ENCODE measurements around the gene NCAPD2.

Gene NCAPD2

DNA sequence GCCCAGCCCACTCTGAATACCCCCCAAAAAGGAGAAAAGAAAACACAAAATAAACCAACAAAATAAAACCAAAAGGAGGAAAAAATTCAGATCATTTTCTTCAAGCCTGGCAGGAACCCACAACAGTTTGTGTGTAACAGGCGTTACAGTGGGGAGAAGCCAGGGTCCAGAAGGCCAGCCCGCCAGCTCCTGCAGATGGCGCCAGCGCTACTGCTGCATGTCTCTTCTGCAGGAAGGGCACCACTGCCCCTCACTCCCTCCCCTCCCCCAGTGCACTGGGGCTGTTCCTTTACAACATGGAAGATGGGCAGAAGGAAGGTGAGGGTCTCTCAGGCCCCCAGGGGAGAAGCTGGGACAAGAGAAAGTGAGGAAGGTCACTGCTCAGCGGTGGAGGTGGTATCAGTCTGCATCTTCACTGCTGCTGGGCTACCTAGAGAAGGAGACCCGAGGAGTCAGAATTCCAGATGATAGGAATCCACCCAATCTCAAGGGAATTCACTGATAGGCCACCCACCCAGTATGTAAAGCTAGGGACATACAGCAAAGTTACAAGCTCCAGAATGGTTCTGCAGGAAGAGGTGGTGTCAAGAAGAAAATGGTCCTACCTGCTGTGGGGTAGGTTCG, 76.5 kb downstream of the NCAPD2 start:
- DNase-seq (ENCODE audit: insufficient read length, low spot score) (peak; percentile 50), FAIRE-seq (no peak)
- TF ChIP-seq, protein P1, sequence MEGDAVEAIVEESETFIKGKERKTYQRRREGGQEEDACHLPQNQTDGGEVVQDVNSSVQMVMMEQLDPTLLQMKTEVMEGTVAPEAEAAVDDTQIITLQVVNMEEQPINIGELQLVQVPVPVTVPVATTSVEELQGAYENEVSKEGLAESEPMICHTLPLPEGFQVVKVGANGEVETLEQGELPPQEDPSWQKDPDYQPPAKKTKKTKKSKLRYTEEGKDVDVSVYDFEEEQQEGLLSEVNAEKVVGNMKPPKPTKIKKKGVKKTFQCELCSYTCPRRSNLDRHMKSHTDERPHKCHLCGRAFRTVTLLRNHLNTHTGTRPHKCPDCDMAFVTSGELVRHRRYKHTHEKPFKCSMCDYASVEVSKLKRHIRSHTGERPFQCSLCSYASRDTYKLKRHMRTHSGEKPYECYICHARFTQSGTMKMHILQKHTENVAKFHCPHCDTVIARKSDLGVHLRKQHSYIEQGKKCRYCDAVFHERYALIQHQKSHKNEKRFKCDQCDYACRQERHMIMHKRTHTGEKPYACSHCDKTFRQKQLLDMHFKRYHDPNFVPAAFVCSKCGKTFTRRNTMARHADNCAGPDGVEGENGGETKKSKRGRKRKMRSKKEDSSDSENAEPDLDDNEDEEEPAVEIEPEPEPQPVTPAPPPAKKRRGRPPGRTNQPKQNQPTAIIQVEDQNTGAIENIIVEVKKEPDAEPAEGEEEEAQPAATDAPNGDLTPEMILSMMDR (IDR thresholded peaks at IDR 0.05; ENCODE audit: insufficient read depth, missing control alignments), result peak; percentile 66

DNA sequence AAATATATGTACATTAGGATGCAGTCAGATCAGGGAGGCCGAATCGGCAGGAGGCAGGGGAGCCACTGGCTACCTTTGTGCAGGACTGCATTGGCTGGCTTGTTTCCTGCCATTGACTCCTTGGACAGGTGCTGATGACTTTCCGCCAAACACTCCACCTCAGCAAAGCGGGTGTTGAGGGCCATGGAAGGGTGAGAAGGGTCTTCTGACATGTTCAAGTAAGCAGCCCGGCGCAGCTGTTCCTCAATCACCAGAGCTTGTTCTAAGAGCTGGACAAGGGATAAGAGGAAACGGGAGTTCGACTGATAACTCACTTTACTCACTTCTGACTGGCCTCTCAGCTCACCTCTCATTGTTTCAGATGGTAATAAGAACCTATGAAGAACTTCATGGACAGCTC, 79.1 kb downstream of the NCAPD2 start:
- DNase-seq (ENCODE audit: insufficient read length, low spot score) (no peak), FAIRE-seq (no peak)
- TF ChIP-seq, protein P1 (IDR thresholded peaks at IDR 0.05; ENCODE audit: insufficient read depth, missing control alignments), result no peak

DNA sequence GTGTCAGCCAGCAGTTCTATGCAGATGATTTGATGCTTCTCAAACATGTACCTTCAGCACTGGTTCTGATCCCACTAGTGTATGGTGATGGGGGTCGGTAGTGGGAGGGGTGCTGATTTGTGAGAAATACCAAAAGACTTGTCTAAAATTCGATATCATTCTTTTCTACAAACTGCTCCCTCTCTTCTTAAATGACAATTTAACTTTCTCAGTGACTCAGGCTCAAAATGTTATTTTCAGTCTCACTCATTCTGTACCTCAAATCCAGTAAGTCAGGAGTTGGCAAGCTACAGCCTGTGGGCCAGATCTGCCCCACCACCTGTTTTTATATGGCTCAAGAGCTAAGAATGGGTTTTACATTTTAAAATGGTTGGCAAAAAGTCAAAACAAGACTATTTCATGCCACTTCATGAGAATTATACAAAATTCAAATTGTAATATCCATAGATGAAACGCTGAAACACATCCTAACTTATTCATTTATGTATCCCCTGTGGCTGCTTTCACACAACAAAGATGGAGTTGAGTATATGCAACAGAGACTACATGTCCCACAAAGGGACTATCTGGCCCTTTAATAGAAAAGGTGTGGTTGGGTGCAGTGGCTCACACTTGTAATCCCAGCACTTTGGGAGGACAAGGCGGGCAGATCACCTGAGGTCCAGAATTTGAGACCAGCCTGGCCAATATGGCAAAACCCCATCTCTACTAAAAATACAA, 80.8 kb downstream of the NCAPD2 start:
- no peak for FAIRE-seq
- TF ChIP-seq, protein P1 (IDR thresholded peaks at IDR 0.05; ENCODE audit: insufficient read depth, missing control alignments), result no peak

DNA sequence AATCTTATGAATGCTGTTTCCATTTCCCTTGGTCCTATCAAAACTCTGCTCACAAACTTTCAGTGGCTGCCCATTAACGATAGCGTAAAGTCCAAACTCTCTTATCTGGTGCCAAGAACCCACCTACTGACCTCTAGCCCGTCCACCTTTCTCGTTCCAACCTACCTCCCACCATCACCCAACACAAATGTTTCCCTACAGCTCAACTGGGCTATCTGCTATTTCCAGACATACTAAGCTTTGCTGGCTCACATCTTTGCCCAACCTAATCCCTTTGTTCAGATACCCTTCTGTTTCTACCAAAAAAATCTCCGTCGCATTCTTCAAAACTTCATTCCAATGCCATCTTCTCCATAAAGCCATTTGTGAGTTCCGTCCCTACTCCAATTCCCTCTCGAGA, 81.7 kb downstream of the NCAPD2 start:
- DNase-seq (ENCODE audit: insufficient read length, low spot score) (no peak), FAIRE-seq (no peak)
- TF ChIP-seq, protein P1 (IDR thresholded peaks at IDR 0.05; ENCODE audit: insufficient read depth, missing control alignments), result no peak

More for the DNA sequence above, 80.8 kb downstream of the NCAPD2 start:
- DNase-seq (ENCODE audit: insufficient read length, low spot score), result no peak

All from D721Med (cell line).